Cortex of kidney (tissue), 1 donor: ENCODE results near the gene KIF5A.
"Not testable (repeated sequence)": the region's sequence is repeated elsewhere in the genome, so short reads cannot be mapped to it uniquely, and the experiment has no call there.

Experiments used
- DNase-seq: peaks from one replicate; lab custom pipeline; 2025; lab: John Stamatoyannopoulos, UW

The KIF5A gene

GRCh38 chr12:57558864-57559263, 9.0 kb downstream of the KIF5A start:
- no peak for DNase-seq

GRCh38 chr12:57560516-57560915, 10.7 kb downstream of the KIF5A start:
- DNase-seq, result no peak

DNA sequence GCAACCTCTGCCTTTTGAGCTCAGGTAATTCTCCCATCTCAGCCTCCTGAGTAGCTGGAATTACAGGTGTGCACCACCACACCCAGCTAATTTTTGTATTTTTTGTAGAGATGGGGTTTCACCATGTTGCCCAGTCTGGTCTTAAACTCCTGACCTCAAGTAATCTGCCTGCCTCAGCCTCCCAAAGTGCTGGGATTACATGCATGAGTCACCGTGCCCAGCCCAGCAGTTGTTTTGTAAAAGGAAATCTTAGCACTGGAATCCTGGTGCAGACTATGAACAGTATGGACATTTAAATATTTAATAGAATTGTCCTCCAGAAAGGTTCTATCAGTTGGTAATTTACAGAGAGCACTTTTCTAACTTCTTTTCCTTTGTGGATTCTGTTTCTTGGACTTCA, 11.3 kb downstream of the KIF5A start:
- DNase-seq, result not testable (repeated sequence)

DNA sequence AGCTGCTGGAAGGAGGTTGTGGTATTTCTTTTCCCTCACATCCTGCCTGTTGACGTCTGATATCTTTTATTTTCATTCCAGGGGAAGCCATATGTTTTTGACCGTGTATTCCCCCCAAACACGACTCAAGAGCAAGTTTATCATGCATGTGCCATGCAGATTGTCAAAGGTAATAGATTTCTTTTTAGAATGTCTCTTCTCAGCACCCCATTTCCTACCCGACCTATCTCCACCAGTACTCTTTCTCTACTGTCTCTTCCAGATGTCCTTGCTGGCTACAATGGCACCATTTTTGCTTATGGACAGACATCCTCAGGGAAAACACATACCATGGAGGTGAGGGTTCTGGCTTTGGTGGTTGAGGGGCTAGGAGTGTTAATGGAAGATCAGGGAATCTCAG, 13.5 kb downstream of the KIF5A start:
- no peak for DNase-seq

GRCh38 chr12:57564178-57564740, 14.4 kb downstream of the KIF5A start:
- no peak for DNase-seq

DNA sequence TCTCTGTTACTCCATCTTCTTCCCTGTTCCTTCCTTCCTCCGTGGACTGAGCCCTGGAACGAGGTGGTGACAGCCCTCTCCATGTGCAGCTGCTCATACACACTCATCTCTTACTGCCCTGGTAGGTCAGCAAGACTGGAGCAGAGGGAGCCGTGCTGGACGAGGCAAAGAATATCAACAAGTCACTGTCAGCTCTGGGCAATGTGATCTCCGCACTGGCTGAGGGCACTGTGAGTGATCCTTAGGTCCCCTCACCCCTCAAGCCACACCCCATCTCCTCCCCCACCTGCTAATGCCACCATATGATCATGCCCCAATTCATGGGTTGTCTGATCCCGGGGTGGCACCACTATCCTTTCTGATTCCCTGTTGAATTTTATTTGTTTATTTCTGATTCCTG, 19.0 kb downstream of the KIF5A start:
- no peak for DNase-seq

GRCh38 chr12:57569858-57570257, 20.0 kb downstream of the KIF5A start:
- DNase-seq, result no peak

GRCh38 chr12:57570438-57570837, 20.6 kb downstream of the KIF5A start:
- DNase-seq, result not testable (repeated sequence)

DNA sequence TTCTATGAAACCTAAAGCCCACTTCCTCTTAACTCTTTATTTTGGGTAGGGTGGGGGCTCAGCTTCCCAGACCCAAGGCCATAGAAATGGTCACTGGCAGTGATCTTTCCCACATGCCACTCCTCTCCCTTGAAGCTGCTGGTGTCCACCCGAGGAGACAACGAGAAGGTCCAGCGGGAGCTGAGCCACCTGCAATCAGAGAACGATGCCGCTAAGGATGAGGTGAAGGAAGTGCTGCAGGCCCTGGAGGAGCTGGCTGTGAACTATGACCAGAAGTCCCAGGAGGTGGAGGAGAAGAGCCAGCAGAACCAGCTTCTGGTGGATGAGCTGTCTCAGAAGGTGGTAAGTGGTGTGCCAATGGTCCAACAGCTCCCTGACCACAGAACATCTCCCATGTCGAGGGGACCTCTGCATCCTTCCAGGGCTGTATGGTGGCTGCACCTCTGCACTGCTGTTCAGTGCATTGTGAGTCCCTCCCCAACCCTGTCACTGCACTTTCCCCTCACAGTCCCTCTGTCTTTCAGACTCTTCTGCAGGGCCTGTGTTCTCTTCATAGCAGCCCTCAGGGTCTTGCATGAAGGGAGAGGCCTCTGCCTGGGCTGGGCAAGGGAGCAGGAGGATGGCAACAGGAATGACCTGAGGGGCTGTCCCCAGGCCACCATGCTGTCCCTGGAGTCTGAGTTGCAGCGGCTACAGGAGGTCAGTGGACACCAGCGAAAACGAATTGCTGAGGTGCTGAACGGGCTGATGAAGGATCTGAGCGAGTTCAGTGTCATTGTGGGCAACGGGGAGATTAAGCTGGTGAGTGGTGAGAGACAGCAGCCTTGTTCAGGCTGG, 22.3 kb downstream of the KIF5A start:
- no peak for DNase-seq

DNA sequence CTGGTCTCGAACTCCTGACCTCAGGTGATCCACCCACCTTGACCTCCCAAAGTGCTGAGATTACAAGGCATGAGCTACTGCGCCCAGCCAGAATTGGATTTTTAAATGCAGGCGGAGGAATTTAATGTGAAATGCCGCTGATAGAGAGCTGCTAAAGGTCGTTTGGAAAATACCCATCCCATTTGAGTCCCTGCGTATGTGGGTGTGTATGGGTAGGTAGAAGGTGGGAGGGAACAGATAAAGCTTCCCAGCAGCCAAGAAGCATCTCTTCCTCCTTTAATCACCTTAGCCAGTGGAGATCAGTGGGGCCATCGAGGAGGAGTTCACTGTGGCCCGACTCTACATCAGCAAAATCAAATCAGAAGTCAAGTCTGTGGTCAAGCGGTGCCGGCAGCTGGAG, 25.0 kb downstream of the KIF5A start:
- DNase-seq, result no peak

- DNase-seq, result no peak
Observed at GRCh38 chr12:57575771-57576612, 26.1 kb downstream of the KIF5A start.

DNA sequence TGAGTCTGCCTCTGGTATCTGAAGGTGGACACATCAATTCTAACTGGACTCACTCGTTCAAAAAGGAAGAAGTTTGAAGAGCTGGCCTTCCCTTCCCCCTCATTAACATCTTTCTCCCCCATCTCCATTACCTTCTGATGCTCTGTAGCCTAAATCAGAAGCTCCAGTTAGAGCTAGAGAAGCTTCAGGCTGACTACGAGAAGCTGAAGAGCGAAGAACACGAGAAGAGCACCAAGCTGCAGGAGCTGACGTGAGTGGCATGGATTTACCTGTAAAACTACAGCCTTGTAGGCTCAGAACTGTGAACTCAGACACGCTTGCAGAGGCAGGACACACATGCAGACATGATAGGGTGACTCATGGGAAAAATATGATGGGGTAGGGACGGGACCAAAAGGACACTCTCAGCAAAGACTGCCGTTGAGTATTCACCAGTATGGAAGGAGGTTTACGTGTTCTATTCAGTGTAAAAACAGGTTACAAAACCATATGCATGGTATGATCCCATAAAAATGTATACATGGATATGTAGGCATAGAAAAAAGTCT, 26.8 kb downstream of the KIF5A start:
- no peak for DNase-seq

DNA sequence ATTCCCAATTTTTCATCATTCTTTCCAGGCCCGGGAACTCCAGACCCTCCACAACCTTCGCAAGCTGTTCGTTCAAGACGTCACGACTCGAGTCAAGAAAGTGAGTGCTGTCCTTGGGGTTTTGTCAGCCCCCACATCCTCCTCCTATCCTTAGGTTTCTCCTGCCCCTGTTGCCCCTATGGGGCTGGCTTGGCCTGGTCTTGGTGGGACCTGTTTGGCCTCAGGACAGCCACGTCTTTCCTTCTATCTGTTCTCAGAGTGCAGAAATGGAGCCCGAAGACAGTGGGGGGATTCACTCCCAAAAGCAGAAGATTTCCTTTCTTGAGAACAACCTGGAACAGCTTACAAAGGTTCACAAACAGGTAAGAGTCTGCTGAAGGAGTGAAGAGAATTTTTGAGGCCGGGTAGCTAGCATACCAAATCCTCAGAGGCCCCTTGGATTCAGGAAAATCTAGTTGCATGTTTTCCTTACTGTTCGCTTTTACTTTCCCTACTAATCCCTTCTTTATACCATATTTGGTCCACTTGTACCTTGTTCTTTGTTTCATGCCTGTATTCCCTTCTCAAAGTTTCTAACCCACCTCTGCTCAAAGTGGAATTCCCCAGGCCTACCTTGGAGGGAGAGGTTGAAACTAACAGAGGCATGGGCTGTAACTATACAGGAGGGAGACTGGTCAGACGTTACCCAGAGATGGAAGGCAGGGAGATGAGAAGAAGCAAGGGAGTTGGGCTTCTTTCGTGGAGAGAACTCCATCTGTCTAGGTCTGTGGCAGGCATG, 28.3 kb downstream of the KIF5A start:
- no peak for DNase-seq

GRCh38 chr12:57579011-57579410, 29.2 kb downstream of the KIF5A start:
- DNase-seq, result no peak

DNA sequence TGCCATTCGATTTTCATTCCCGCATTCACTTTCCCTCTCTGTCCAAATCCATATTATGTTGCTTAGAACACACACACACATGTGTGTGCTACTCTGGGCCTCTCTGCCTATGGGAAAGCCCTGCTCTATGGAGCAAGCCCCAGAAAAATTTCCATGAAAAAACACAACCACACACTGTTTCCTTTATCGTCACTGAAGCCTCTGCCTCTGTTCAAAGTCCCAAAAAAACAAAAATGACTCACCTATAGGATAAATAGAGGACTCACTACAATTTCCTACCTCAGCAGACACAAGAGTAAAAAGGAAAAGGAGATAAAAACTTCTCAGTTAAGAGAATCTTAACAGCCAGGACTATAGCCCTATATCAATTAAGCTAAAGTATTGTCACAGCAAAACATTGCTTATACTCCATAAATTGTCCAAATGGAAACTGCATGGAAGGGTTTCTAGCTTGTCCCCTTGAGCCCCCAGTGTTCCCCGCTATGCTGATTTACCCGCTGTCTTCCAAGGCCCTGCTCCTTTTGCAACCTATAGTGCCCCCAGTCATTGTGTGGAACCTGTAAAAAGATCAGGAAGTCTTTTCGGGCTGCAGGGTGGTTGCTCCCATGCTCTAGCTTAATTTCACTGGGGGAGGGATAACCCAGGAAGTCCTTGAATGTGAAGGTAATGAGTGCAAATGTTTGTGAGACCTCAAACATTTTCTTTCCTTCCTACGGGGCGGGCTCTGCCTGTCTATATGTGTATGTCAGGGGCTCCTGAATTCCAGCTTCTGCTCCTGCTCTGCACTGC, 30.0 kb downstream of the KIF5A start:
- DNase-seq, result no peak

DNA sequence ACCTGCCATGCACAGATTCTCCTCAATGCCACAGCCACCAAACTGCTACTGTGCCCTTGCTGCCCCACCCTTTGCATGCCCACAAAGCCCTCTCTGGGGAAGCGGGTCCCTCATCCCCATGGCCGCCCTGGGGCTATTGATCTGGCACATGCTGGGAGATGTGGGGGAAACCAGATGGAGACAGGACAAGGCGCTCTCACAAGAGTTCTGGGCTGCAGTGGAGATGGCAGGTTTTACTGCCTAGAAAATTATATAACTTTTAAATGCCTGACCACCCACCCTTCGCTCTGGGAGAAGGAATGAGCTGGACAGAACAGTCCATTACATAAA, 30.6 kb downstream of the KIF5A start:
- DNase-seq, result no peak

DNA sequence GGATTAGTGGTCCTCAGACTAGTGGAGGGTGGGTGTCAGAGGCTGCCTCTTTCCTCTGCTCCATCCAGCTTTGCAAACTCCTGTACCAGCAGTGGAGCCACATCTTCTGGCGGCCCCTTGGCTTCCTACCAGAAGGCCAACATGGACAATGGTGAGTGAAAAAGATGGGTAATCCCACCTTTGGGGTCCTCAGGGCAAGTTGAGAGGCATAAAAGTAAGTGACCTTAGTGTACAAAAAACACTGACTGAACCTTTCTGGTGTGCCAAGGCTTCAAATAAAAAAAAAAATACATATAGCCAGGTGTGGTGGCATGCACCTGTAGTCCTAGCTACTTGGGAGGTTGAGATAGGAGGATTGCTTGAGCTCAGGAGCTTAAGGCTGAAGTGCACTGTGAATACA, 32.0 kb downstream of the KIF5A start:
- no peak for DNase-seq

DNA sequence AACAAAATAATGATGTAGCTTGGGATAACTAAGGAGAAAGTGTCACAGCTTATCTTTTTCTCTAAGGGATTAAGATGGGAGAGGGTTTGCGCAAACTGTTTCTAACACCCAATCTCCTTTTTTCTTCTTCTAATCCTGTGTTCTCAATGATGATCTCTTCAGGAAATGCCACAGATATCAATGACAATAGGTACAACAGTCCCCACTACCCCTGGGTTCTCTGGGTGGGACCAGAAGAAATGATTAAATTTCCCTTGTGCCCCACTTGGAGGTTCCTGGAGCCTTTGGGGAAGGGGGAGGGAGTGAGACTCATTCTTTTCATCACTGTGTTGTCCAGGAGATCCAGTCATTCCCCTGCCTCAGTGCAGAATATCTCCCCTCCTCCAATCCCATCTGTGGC, 32.6 kb downstream of the KIF5A start:
- no peak for DNase-seq

GRCh38 chr12:57583008-57583831, 33.4 kb downstream of the KIF5A start:
- DNase-seq, result no peak

DNA sequence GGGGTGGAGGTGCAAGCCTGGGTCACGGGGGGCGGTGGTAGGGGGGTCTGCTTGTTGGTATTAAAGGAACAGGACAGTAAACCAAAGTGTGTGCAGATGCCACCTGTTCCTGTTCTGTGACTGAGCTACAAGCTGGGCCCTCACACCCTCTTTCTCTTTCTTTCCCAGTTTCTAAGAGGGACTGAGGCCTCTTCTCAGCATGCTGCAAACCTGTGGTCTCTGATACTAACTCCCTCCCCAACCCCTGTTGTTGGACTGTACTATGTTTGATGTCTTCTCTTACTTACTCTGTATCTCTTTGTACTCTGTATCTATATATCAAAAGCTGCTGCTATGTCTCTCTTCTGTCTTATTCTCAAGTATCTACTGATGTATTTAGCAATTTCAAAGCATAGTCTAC, 34.2 kb downstream of the KIF5A start:
- DNase-seq, result no peak
